Measurements from ENCODE around the gene MAU2. TPM values are rescaled to one million over a fixed set of nuclear protein-coding genes. Genes with fewer than 3 reads are reported as not detected.

MAU2 gene
- total RNA-seq, 1 experiment from 2014 or later, result 41.3 TPM

GRCh38 chr19:19341026-19341425, 20.4 kb downstream of the MAU2 start:
- DNase-seq, result no peak
- H3K4me1 Mint-ChIP-seq (ENCODE audit: low read depth, unreplicated experiment), result no peaks in the 10 kb centered on the region
- no peak overlapping the region for H3K27ac Mint-ChIP-seq (ENCODE audit: unreplicated experiment)
- CTCF ChIA-PET, result no interaction called here
- peaks cover 32% of the 10 kb centered on the region for H3K36me3 Mint-ChIP-seq (ENCODE audit: insufficient read depth, unreplicated experiment)
- no TSS peak for BruUV-seq (replicated peaks)
- TF ChIP-seq CTCF (IDR thresholded peaks at IDR 0.05; ENCODE audit: unreplicated experiment), result no peak
- intact Hi-C loops (cut with micrococcal nuclease; ENCODE audit: unreplicated experiment), result no loop called here
- no peaks in the 10 kb centered on the region for H3K27me3 Mint-ChIP-seq (ENCODE audit: unreplicated experiment)
- no peaks in the 10 kb centered on the region for H3K9me3 Mint-ChIP-seq (ENCODE audit: low read depth, unreplicated experiment)
- no peak overlapping the region for H3K4me3 Mint-ChIP-seq (ENCODE audit: low read depth, unreplicated experiment)

GRCh38 chr19:19342086-19343015, 21.7 kb downstream of the MAU2 start:
- Mint-ChIP-seq H3K36me3 (ENCODE audit: insufficient read depth, unreplicated experiment) (peaks cover 32% of the 10 kb centered on the region), H3K27me3 (ENCODE audit: unreplicated experiment) (no peaks in the 10 kb centered on the region), H3K27ac (ENCODE audit: unreplicated experiment) (no peak overlapping the region), H3K4me3 (ENCODE audit: low read depth, unreplicated experiment) (no peak overlapping the region), H3K4me1 (ENCODE audit: low read depth, unreplicated experiment) (no peaks in the 10 kb centered on the region), H3K9me3 (ENCODE audit: low read depth, unreplicated experiment) (no peaks in the 10 kb centered on the region)
- no TSS peak for BruUV-seq (replicated peaks)
- peak; percentile 44 for DNase-seq
- TF ChIP-seq CTCF (IDR thresholded peaks at IDR 0.05; ENCODE audit: unreplicated experiment), result peak; percentile 56
- intact Hi-C loops (cut with micrococcal nuclease; ENCODE audit: unreplicated experiment), result no loop called here
- CTCF ChIA-PET, result no interaction called here

- CTCF ChIA-PET, result no interaction called here
- H3K9me3 Mint-ChIP-seq (ENCODE audit: low read depth, unreplicated experiment), result no peaks in the 10 kb centered on the region
- no peak for DNase-seq
- peaks cover 32% of the 10 kb centered on the region for H3K36me3 Mint-ChIP-seq (ENCODE audit: insufficient read depth, unreplicated experiment)
- no TSS peak for BruUV-seq (replicated peaks)
- H3K27ac Mint-ChIP-seq (ENCODE audit: unreplicated experiment), result no peak overlapping the region
- no peaks in the 10 kb centered on the region for H3K4me1 Mint-ChIP-seq (ENCODE audit: low read depth, unreplicated experiment)
- no peaks in the 10 kb centered on the region for H3K27me3 Mint-ChIP-seq (ENCODE audit: unreplicated experiment)
- no peak for TF ChIP-seq CTCF (IDR thresholded peaks at IDR 0.05; ENCODE audit: unreplicated experiment)
- no peak overlapping the region for H3K4me3 Mint-ChIP-seq (ENCODE audit: low read depth, unreplicated experiment)
- intact Hi-C loops (cut with micrococcal nuclease; ENCODE audit: unreplicated experiment), result no loop called here
Observed at GRCh38 chr19:19343016-19343362, 22.4 kb downstream of the MAU2 start.

- no peaks in the 10 kb centered on the region for H3K4me1 Mint-ChIP-seq (ENCODE audit: low read depth, unreplicated experiment)
- no peak for TF ChIP-seq CTCF (IDR thresholded peaks at IDR 0.05; ENCODE audit: unreplicated experiment)
- H3K4me3 Mint-ChIP-seq (ENCODE audit: low read depth, unreplicated experiment), result no peak overlapping the region
- BruUV-seq (replicated peaks), result no TSS peak
- H3K36me3 Mint-ChIP-seq (ENCODE audit: insufficient read depth, unreplicated experiment), result peaks cover 28% of the 10 kb centered on the region
- intact Hi-C loops (cut with micrococcal nuclease; ENCODE audit: unreplicated experiment), result no loop called here
- H3K9me3 Mint-ChIP-seq (ENCODE audit: low read depth, unreplicated experiment), result no peaks in the 10 kb centered on the region
- no peak overlapping the region for H3K27ac Mint-ChIP-seq (ENCODE audit: unreplicated experiment)
- DNase-seq, result no peak
- CTCF ChIA-PET, result no interaction called here
- no peaks in the 10 kb centered on the region for H3K27me3 Mint-ChIP-seq (ENCODE audit: unreplicated experiment)
Observed at GRCh38 chr19:19343762-19344161, 23.1 kb downstream of the MAU2 start.
